HepG2 (cell line): ENCODE data around the gene ING1. TPM values are rescaled to one million over a fixed set of nuclear protein-coding genes. Genes with fewer than 3 reads are reported as not detected.

Experiments used
- ATAC-seq: fragments of 200-7000 bp; cut with Tn5 transposase; 3 replicates; pipeline ENCODE4 v1.9.1; 2020; ENCODE audit warnings: mild to moderate bottlenecking, moderate library complexity
- BruUV-seq: library from RNA; stranded (reverse); fragments of 400-500 nt; replicated peaks from 2 replicates; lab custom pipeline; 2021; lab: Mats Ljungman, UMichigan
- CTCF ChIA-PET: fragments of 300-600 bp; formaldehyde crosslinking; extraction: SDS; loops from one replicate; lab custom pipeline; 2021; ENCODE audit warnings: low total read pairs, inconsistent platforms, low intra/inter-chr PET ratio; lab: Yijun Ruan, JAX
- POLR2A ChIA-PET: fragments of 350-600 bp; sonication (Branson Sonifier 250); formaldehyde crosslinking; loops from one replicate; lab custom pipeline; 2020; ENCODE audit warnings: antibody characterized with exemption, inconsistent platforms; lab: Yijun Ruan, JAX
- DNase-seq: peaks from one replicate; pipeline ENCODE4 v3.0.0-alpha.2; 2015; ENCODE audit warnings: low spot score
- FAIRE-seq: peaks from 3 replicates; lab custom pipeline; 2011; peaks lifted over from hg19 to GRCh38; lab: Jason Lieb, UNC
- H2AFZ ChIP-seq: one replicate; pipeline ENCODE4 v1.6.1; 2011; ENCODE audit warnings: low read length, inconsistent platforms
- H3K27ac ChIP-seq: fragments of 300-600 bp; 3 replicates; pipeline ENCODE4 v1.8.0; 2011; ENCODE audit warnings: mixed run types, mild to moderate bottlenecking, mixed read lengths, low read length, inconsistent platforms; ENCODE audit not compliant: insufficient read depth; ENCODE audit errors: extremely low read length
- H3K27me3 ChIP-seq, 2 experiments: fragments of 200-600 bp in 1 of 2; 2 replicates in 1 of 2; 3 replicates in 1 of 2; pipeline versions ENCODE4 v1.6.0 to v1.8.0; 2011; ENCODE audit warnings: low read length in 2 of 2, mild to moderate bottlenecking in 2 of 2, moderate library complexity in 2 of 2, inconsistent platforms in 1 of 2; ENCODE audit not compliant: insufficient read depth in 2 of 2, control insufficient read depth in 1 of 2
- H3K36me3 ChIP-seq, 2 experiments: fragments of 200-600 bp in 1 of 2; replicated peaks in 1 of 2; 2 replicates in 1 of 2; 3 replicates in 1 of 2; pipeline versions ENCODE4 v1.5.1 to v1.8.0; 2011; ENCODE audit warnings: low read length in 2 of 2, inconsistent platforms in 1 of 2; ENCODE audit not compliant: insufficient read depth in 2 of 2, control insufficient read depth in 1 of 2
- H3K4me1 ChIP-seq: 2 replicates; pipeline ENCODE4 v1.5.1; 2012; ENCODE audit warnings: low read length, inconsistent platforms; ENCODE audit not compliant: insufficient read depth
- H3K4me2 ChIP-seq: 2 replicates; pipeline ENCODE4 v1.6.0; 2011; ENCODE audit warnings: low read depth, low read length, inconsistent platforms
- H3K4me3 ChIP-seq, 3 experiments: fragments of 200-600 bp in 1 of 3; sonication (generic), shearing (Covaris generic) in 1 of 3; replicated peaks in 1 of 3; 2 replicates each; pipeline ENCODE4 v1.5.1; 2011 to 2016; ENCODE audit warnings: low read length in 3 of 3, inconsistent platforms in 2 of 3, low read depth in 2 of 3, mild to moderate bottlenecking in 2 of 3, control low read depth in 1 of 3, mixed read lengths in 1 of 3; ENCODE audit not compliant: insufficient read depth in 1 of 3
- H3K79me2 ChIP-seq: one replicate; pipeline ENCODE4 v1.6.1; 2011; ENCODE audit warnings: low read length, inconsistent platforms; ENCODE audit not compliant: insufficient read depth
- H3K9ac ChIP-seq: 2 replicates; pipeline ENCODE4 v1.6.0; 2011; ENCODE audit warnings: mild to moderate bottlenecking, low read depth, low read length, inconsistent platforms; ENCODE audit not compliant: insufficient read depth
- H3K9me3 ChIP-seq: 2 replicates; pipeline ENCODE4 v1.5.1; 2012; ENCODE audit warnings: mild to moderate bottlenecking, low read length
- H4K20me1 ChIP-seq: 2 replicates; pipeline ENCODE4 v1.6.0; 2011; ENCODE audit warnings: inconsistent platforms, mild to moderate bottlenecking, low read length, moderate library complexity; ENCODE audit not compliant: insufficient read depth
- CTCF ChIP-seq: sonication (generic); formaldehyde crosslinking; IDR thresholded peaks from 2 replicates; pipeline ENCODE4 v1.5.0; 2020; ENCODE audit warnings: mild to moderate bottlenecking, missing genetic modification reagents, moderate library complexity
- LCORL ChIP-seq, 2 experiments: fragments of 450-650 bp in 1 of 2; sonication (generic) in 1 of 2; formaldehyde crosslinking in 1 of 2; IDR thresholded peaks; 2 replicates each; pipeline versions ENCODE4 v1.5.0 to v1.6.1; 2017 to 2020; ENCODE audit warnings: antibody characterized with exemption in 1 of 2, missing genetic modification reagents in 1 of 2
- MTERF4 ChIP-seq: sonication (generic); formaldehyde crosslinking; IDR thresholded peaks from 2 replicates; pipeline ENCODE4 v1.8.0; 2023; ENCODE audit warnings: mild to moderate bottlenecking, missing genetic modification reagents
- PAXIP1 ChIP-seq: sonication (generic); formaldehyde crosslinking; conservative IDR thresholded peaks from 2 replicates; pipeline ENCODE4 v1.4.0; 2020; ENCODE audit warnings: mild to moderate bottlenecking, missing genetic modification reagents, moderate library complexity
- TOE1 ChIP-seq: sonication (generic); formaldehyde crosslinking; IDR thresholded peaks from 2 replicates; pipeline ENCODE4 v1.4.0; 2020; ENCODE audit warnings: mild to moderate bottlenecking, missing genetic modification reagents
- ZC3H13 ChIP-seq: sonication (generic); formaldehyde crosslinking; IDR thresholded peaks from 2 replicates; pipeline ENCODE4 v1.8.1; 2023; ENCODE audit warnings: mild to moderate bottlenecking, missing genetic modification reagents, moderate library complexity
- ZNF12 ChIP-seq: sonication (generic); formaldehyde crosslinking; IDR thresholded peaks from 2 replicates; pipeline ENCODE4 v1.5.0; 2020; ENCODE audit warnings: missing genetic modification reagents
- ZNF605 ChIP-seq: sonication (generic); formaldehyde crosslinking; IDR thresholded peaks from 2 replicates; pipeline ENCODE4 v1.8.0; 2022; ENCODE audit warnings: mild to moderate bottlenecking, missing genetic modification reagents
- ZNF615 ChIP-seq: sonication (generic); formaldehyde crosslinking; IDR thresholded peaks from 2 replicates; pipeline ENCODE4 v1.5.0; 2020; ENCODE audit warnings: mild to moderate bottlenecking, missing genetic modification reagents, borderline replicate concordance
- ZNF792 ChIP-seq: IDR thresholded peaks from 2 replicates; pipeline ENCODE4 v1.6.1; 2016
- WGBS: methylation state at CpG from one replicate; pipeline ENCODE4 v1.1.6; 2017; ENCODE audit warnings: low lambda C conversion rate; 5-methylcytosine and 5-hydroxymethylcytosine counted together
- in situ Hi-C: cut with HindIII; loops from 2 replicates; pipeline ENCODE4 v1.10.0; 2017; ENCODE audit warnings: low pct_unique_long_range_greater_than_20kb; ENCODE audit not compliant: extremely low pct_ligation_motif_present
- intact Hi-C: fragments of 100-400 bp; cut with micrococcal nuclease; formaldehyde crosslinking; loops from one replicate; pipeline ENCODE4 v1.10.0; 2022; ENCODE audit not compliant: unreplicated experiment
- polyA plus RNA-seq, 8 experiments: library from polyadenylated mRNA; depleted of rRNA in 3 of 8; stranded (reverse) in 7 of 8; unstranded in 1 of 8; fragments of >200 nt; fragmentation: Illumina TruSeq in 4 of 8; extraction: Trizol in 4 of 8; gene quantifications; 2 replicates each; pipeline versions ENCODE4 v1.2.1 to v1.2.3, GENCODE V29; 2011 to 2016; ENCODE audit warnings: low read depth in 4 of 8, missing spikeins in 1 of 8, mixed read lengths in 1 of 8; ENCODE audit not compliant: insufficient read depth in 1 of 8
- total RNA-seq, 5 experiments: library from RNA; depleted of rRNA; stranded (reverse); fragments of >200 nt; fragmentation: Illumina TruSeq; extraction: Trizol; gene quantifications; 2 replicates each; pipeline ENCODE4 v1.2.3, GENCODE V29; 2016; ENCODE audit warnings: low read depth in 1 of 5
- TF ChIP-seq, protein P1 (sequence below): sonication (generic); formaldehyde crosslinking; IDR thresholded peaks from 2 replicates; pipeline ENCODE4 v1.4.0; 2020; ENCODE audit warnings: low read depth, mild to moderate bottlenecking, missing genetic modification reagents

ING1 gene
- total and polyA plus RNA-seq, 2 of the 13 experiments (the other 11 are each of a cell fraction or from before 2014, with no cell fraction given) = 8.1 to 16.1 TPM

GRCh38 chr13:110769097-110769496 lies 55.6 kb downstream of the ING1 start:
- no peak for DNase-seq
- Histone ChIP-seq H3K27me3 (peaks cover 3 to 33% of the 10 kb centered on the region in 2 experiments; a peak in 4 of 5 replicates), H4K20me1 (no peaks in the 10 kb centered on the region), H3K9me3 (no peaks in the 10 kb centered on the region), H3K36me3 (no peaks in the 10 kb centered on the region), H3K79me2 (no peaks in the 10 kb centered on the region), H3K4me3 (no peak overlapping the region), H3K4me2 (no peak overlapping the region), H3K9ac (no peak overlapping the region), H3K27ac (no peak overlapping the region), H3K4me1 (peaks cover 5% of the 10 kb centered on the region; the same call in 1 of the 2 replicates), H2AFZ (no peak overlapping the region)
- in situ Hi-C loops = no loop called here
- intact Hi-C loops = no loop called here
- 0% methylated on average over 3 of the region's 3 CpGs for WGBS
- ChIA-PET POLR2A (no interaction called here), CTCF (no interaction called here)
- TF ChIP-seq PAXIP1 (CRISPR knock-in tag) (no peak), LCORL (IDR thresholded peaks at IDR 0.05) (no peak), LCORL (CRISPR knock-in tag; IDR thresholded peaks at IDR 0.05) (no peak), MTERF4 (CRISPR knock-in tag) (no peak), ZNF615 (no peak), TOE1 (CRISPR knock-in tag) (no peak), CTCF (CRISPR knock-in tag) (no peak), ZNF605 (CRISPR knock-in tag) (no peak), ZNF792 (CRISPR knock-in tag) (no peak), ZNF12 (no peak), ZC3H13 (no peak)
- TF ChIP-seq, protein P1, sequence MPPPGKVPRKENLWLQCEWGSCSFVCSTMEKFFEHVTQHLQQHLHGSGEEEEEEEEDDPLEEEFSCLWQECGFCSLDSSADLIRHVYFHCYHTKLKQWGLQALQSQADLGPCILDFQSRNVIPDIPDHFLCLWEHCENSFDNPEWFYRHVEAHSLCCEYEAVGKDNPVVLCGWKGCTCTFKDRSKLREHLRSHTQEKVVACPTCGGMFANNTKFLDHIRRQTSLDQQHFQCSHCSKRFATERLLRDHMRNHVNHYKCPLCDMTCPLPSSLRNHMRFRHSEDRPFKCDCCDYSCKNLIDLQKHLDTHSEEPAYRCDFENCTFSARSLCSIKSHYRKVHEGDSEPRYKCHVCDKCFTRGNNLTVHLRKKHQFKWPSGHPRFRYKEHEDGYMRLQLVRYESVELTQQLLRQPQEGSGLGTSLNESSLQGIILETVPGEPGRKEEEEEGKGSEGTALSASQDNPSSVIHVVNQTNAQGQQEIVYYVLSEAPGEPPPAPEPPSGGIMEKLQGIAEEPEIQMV (CRISPR knock-in tag) = no peak
- no peak for FAIRE-seq
- no TSS peak for BruUV-seq
- no peak for ATAC-seq
